K562 (cell line): ENCODE measurements around the gene ITGB2. TPM values are rescaled to one million over a fixed set of nuclear protein-coding genes. Genes with fewer than 3 reads are reported as not detected.

Experiments used
- ATAC-seq: fragments of 200-7000 bp; cut with Tn5 transposase; 3 replicates; pipeline ENCODE4 v1.9.1; 2020; ENCODE audit warnings: moderate library complexity
- BruUV-seq: library from RNA; stranded (reverse); fragments of 400-500 nt; replicated peaks from 2 replicates; lab custom pipeline; 2021; lab: Mats Ljungman, UMichigan
- CTCF ChIA-PET: fragments of 300-600 bp; formaldehyde crosslinking; extraction: SDS; loops from one replicate; lab custom pipeline; 2021; ENCODE audit warnings: low intra/inter-chr PET ratio; lab: Yijun Ruan, JAX
- POLR2A ChIA-PET: fragments of 300-600, 350-650 bp; sonication (Branson Sonifier 250); formaldehyde crosslinking; extraction: SDS; loops from one replicate; lab custom pipeline; 2021; ENCODE audit warnings: antibody characterized with exemption, inconsistent platforms; lab: Yijun Ruan, JAX
- DNase-seq, 4 experiments: peaks; one replicate each; pipeline versions ENCODE4 v3.0.0 to v3.0.0-alpha.2; 2011 to 2018; ENCODE audit warnings: low spot score in 3 of 4, mixed read lengths in 3 of 4; ENCODE audit errors: extremely low read depth in 1 of 4
- FAIRE-seq: peaks from 2 replicates; lab custom pipeline; 2011; peaks lifted over from hg19 to GRCh38; lab: Jason Lieb, UNC
- H2AFZ ChIP-seq: 2 replicates; pipeline ENCODE4 v1.6.0; 2011; ENCODE audit warnings: low read depth, low read length, control low read depth, inconsistent platforms
- H3K27ac ChIP-seq: fragments of 200-600 bp; 3 replicates; pipeline ENCODE4 v1.8.0; 2011; ENCODE audit warnings: low read depth, mild to moderate bottlenecking, control low read depth, inconsistent platforms, low read length, moderate library complexity, mixed read lengths; ENCODE audit errors: extremely low read depth
- H3K27me3 ChIP-seq, 2 experiments: fragments of 300-600 bp in 1 of 2; 2 replicates in 1 of 2; 3 replicates in 1 of 2; pipeline versions ENCODE4 v1.6.0 to v1.8.0; 2011; ENCODE audit warnings: inconsistent platforms in 2 of 2, low read length in 2 of 2, mild to moderate bottlenecking in 1 of 2, mixed read lengths in 1 of 2, moderate library complexity in 1 of 2; ENCODE audit not compliant: control insufficient read depth in 2 of 2, insufficient read depth in 2 of 2
- H3K36me3 ChIP-seq: fragments of 300-600 bp; 3 replicates; pipeline ENCODE4 v1.8.0; 2011; ENCODE audit warnings: mild to moderate bottlenecking, low read length, inconsistent platforms; ENCODE audit not compliant: control insufficient read depth, insufficient read depth
- H3K4me1 ChIP-seq, 2 experiments: fragments of 200-600 bp in 1 of 2; replicated peaks in 1 of 2; 2 replicates in 1 of 2; 3 replicates in 1 of 2; pipeline versions ENCODE4 v1.5.1 to v1.8.0; 2011; ENCODE audit warnings: inconsistent platforms in 2 of 2, low read length in 2 of 2, mild to moderate bottlenecking in 1 of 2, mixed read lengths in 1 of 2, moderate library complexity in 1 of 2; ENCODE audit not compliant: control insufficient read depth in 2 of 2, insufficient read depth in 2 of 2
- H3K4me2 ChIP-seq: 2 replicates; pipeline ENCODE4 v1.6.1; 2011; ENCODE audit warnings: low read length, control low read depth, inconsistent platforms, mixed read lengths; ENCODE audit not compliant: insufficient read depth
- H3K4me3 ChIP-seq: fragments of 200-600 bp; sonication (generic), shearing (Covaris generic); 2 replicates; pipeline ENCODE4 v1.5.1; 2016; ENCODE audit warnings: control low read depth, inconsistent platforms
- H3K79me2 ChIP-seq: fragments of 200-600 bp; 3 replicates; pipeline ENCODE4 v1.8.0; 2011; ENCODE audit warnings: low read length, inconsistent platforms; ENCODE audit not compliant: control insufficient read depth, insufficient read depth
- H3K9ac ChIP-seq, 2 experiments: 2 replicates each; pipeline versions ENCODE4 v1.6.0 to v1.6.1; 2011; ENCODE audit warnings: low read depth in 2 of 2, low read length in 2 of 2, control low read depth in 1 of 2, inconsistent platforms in 1 of 2, mild to moderate bottlenecking in 1 of 2, mixed read lengths in 1 of 2; ENCODE audit not compliant: insufficient read depth in 1 of 2
- H3K9me1 ChIP-seq: one replicate; pipeline ENCODE4 v1.6.0; 2011; ENCODE audit warnings: inconsistent platforms, mild to moderate bottlenecking, low read length, moderate library complexity; ENCODE audit not compliant: control insufficient read depth, insufficient read depth
- H3K9me3 ChIP-seq: replicated peaks from 2 replicates; pipeline ENCODE4 v1.5.1; 2011; ENCODE audit warnings: low read depth, low read length, inconsistent platforms; ENCODE audit not compliant: control insufficient read depth, insufficient read depth
- H4K20me1 ChIP-seq: replicated peaks from 2 replicates; pipeline ENCODE4 v1.6.1; 2011; ENCODE audit warnings: low read length, inconsistent platforms, mixed read lengths; ENCODE audit not compliant: control insufficient read depth, insufficient read depth
- CTBP1 ChIP-seq: fragments of 450-650 bp; IDR thresholded peaks from 2 replicates; pipeline ENCODE4 v1.6.1; 2016; ENCODE audit warnings: borderline replicate concordance
- EHMT2 ChIP-seq: fragments of 450-650 bp; IDR thresholded peaks from 2 replicates; pipeline ENCODE4 v1.6.1; 2018; ENCODE audit warnings: antibody characterized with exemption
- ESRRB ChIP-seq: fragments of 250-450 bp; sonication (Bioruptor Pico); IDR thresholded peaks from 2 replicates; pipeline ENCODE4 v1.5.0; 2020; ENCODE audit warnings: mild to moderate bottlenecking, moderate library complexity, borderline replicate concordance
- HMBOX1 ChIP-seq: sonication (generic); IDR thresholded peaks from 2 replicates; pipeline ENCODE4 v1.6.1; 2016
- NR1H2 ChIP-seq: sonication (generic); formaldehyde crosslinking; IDR thresholded peaks from 2 replicates; pipeline ENCODE4 v1.4.0; 2020; ENCODE audit warnings: mild to moderate bottlenecking, missing genetic modification reagents
- SMC3 ChIP-seq: conservative IDR thresholded peaks from 2 replicates; pipeline ENCODE4 v1.6.1; 2011; ENCODE audit warnings: low read depth, low read length, improper control_type of control experiment; ENCODE audit not compliant: insufficient read depth
- TCF3 ChIP-seq: sonication (generic); formaldehyde crosslinking; IDR thresholded peaks from 2 replicates; pipeline ENCODE4 v1.4.0; 2020; ENCODE audit warnings: mild to moderate bottlenecking, missing genetic modification reagents
- TSHZ1 ChIP-seq: fragments of 250-450 bp; sonication (Bioruptor Pico); IDR thresholded peaks from 2 replicates; pipeline ENCODE4 v1.4.0; 2020; ENCODE audit warnings: mild to moderate bottlenecking, moderate library complexity
- ZNF133 ChIP-seq: fragments of 250-450 bp; sonication (Bioruptor Pico); IDR thresholded peaks from 2 replicates; pipeline ENCODE4 v1.4.0; 2020; ENCODE audit warnings: mild to moderate bottlenecking
- WGBS: fragments of 100-300 bp; shearing (Covaris generic); methylation state at CpG from one replicate; pipeline ENCODE4 v1.1.6; 2016; ENCODE audit warnings: low coverage, mixed read lengths; ENCODE audit not compliant: insufficient coverage; ENCODE audit errors: missing lambda C conversion rate; 5-methylcytosine and 5-hydroxymethylcytosine counted together
- in situ Hi-C: fragments of 300-500 bp; cut with MboI; formaldehyde crosslinking; loops from 4 replicates; pipeline ENCODE4 v1.15.0; 2018; ENCODE audit warnings: inconsistent platforms, mixed read lengths
- intact Hi-C: fragments of 100-400 bp; cut with micrococcal nuclease; formaldehyde crosslinking; loops from 2 replicates; pipeline ENCODE4 v1.14.2; 2022
- polyA plus RNA-seq, 8 experiments: library from polyadenylated mRNA; depleted of rRNA in 4 of 8; stranded (reverse) in 5 of 8; unstranded in 3 of 8; fragments of >200 nt; fragmentation: Nextera tagmentation in 2 of 8; fragmentation: Illumina TruSeq in 1 of 8; extraction: Ambion mirVana in 2 of 8; extraction: Trizol in 1 of 8; gene quantifications; 2 replicates each; pipeline versions ENCODE4 v1.2.1 to v1.2.3, GENCODE V29; 2011 to 2014; ENCODE audit warnings: inconsistent platforms in 1 of 8, missing spikeins in 1 of 8
- total RNA-seq, 7 experiments: library from RNA; depleted of rRNA in 6 of 7; stranded (reverse); fragments of >200 nt in 6 of 7; fragmentation: Illumina TruSeq in 2 of 7; extraction: Trizol in 2 of 7; gene quantifications; 2 replicates each; pipeline versions ENCODE4 v1.2.1 to v1.2.3, GENCODE V29; 2011 to 2021; ENCODE audit warnings: low replicate concordance in 1 of 7
- TF ChIP-seq, protein P1 (sequence below), 2 experiments: IDR thresholded peaks; 2 replicates each; pipeline ENCODE4 v1.6.1; 2012; ENCODE audit warnings: improper control_type of control experiment in 2 of 2, low read depth in 2 of 2, low read length in 2 of 2, borderline replicate concordance in 1 of 2
- TF ChIP-seq, protein P2 (sequence below): sonication (generic); formaldehyde crosslinking; IDR thresholded peaks from 2 replicates; pipeline ENCODE4 v1.8.1; 2022; ENCODE audit warnings: missing genetic modification reagents

ITGB2 gene
- total and polyA plus RNA-seq, 9 of the 15 experiments (the other 6 are each of a cell fraction or from before 2014, with no cell fraction given): 0.07 to 1.3 (median 0.51) TPM; not detected in 2

- TF ChIP-seq HMBOX1 (peak; percentile 60), NR1H2 (CRISPR knock-in tag) (0 out of 2 replicates have a peak, but pooled peaks have one; percentile 58), ESRRB (no peak), TCF3 (CRISPR knock-in tag) (peak; percentile 11; the same call in 1 of the 2 replicates), SMC3 (peak; percentile 68)
Measured at GRCh38 chr21:44892536-44893277, 28.0 kb downstream of the ITGB2 start (continued).

- Histone ChIP-seq H3K9me1 (peaks cover 3% of the 10 kb centered on the region), H3K27me3 (peaks cover 32 to 87% of the 10 kb centered on the region in 2 experiments; a peak in 4 of 5 replicates), H3K9ac (no peak overlapping the region), H3K4me2 (no peak overlapping the region), H3K27ac (no peak overlapping the region), H3K79me2 (no peaks in the 10 kb centered on the region), H2AFZ (no peak overlapping the region), H3K4me1 (peaks cover 0 to 72% of the 10 kb centered on the region in 2 experiments; a peak in 4 of 5 replicates), H3K9me3 (no peaks in the 10 kb centered on the region), H3K36me3 (no peaks in the 10 kb centered on the region), H3K4me3 (no peak overlapping the region), H4K20me1 (peaks cover 22% of the 10 kb centered on the region)
- DNase-seq (no peak), ATAC-seq (no peak), FAIRE-seq (no peak)
- ChIA-PET CTCF (interaction anchor here (1.3 kb wide), 1 partner anchor 99 kb away, joined by 3 read pairs; no protein-coding TSS in a partner anchor), POLR2A (no interaction called here)
- TF ChIP-seq CTBP1: no peak
- TF ChIP-seq, protein P1, sequence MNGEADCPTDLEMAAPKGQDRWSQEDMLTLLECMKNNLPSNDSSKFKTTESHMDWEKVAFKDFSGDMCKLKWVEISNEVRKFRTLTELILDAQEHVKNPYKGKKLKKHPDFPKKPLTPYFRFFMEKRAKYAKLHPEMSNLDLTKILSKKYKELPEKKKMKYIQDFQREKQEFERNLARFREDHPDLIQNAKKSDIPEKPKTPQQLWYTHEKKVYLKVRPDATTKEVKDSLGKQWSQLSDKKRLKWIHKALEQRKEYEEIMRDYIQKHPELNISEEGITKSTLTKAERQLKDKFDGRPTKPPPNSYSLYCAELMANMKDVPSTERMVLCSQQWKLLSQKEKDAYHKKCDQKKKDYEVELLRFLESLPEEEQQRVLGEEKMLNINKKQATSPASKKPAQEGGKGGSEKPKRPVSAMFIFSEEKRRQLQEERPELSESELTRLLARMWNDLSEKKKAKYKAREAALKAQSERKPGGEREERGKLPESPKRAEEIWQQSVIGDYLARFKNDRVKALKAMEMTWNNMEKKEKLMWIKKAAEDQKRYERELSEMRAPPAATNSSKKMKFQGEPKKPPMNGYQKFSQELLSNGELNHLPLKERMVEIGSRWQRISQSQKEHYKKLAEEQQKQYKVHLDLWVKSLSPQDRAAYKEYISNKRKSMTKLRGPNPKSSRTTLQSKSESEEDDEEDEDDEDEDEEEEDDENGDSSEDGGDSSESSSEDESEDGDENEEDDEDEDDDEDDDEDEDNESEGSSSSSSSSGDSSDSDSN (IDR thresholded peaks at IDR 0.05; ENCODE audit: borderline replicate concordance in 1 of 2, low read depth in 2 of 2, low read length in 2 of 2): no peak
- TF ChIP-seq, protein P2, sequence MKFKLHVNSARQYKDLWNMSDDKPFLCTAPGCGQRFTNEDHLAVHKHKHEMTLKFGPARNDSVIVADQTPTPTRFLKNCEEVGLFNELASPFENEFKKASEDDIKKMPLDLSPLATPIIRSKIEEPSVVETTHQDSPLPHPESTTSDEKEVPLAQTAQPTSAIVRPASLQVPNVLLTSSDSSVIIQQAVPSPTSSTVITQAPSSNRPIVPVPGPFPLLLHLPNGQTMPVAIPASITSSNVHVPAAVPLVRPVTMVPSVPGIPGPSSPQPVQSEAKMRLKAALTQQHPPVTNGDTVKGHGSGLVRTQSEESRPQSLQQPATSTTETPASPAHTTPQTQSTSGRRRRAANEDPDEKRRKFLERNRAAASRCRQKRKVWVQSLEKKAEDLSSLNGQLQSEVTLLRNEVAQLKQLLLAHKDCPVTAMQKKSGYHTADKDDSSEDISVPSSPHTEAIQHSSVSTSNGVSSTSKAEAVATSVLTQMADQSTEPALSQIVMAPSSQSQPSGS (CRISPR knock-in tag): no peak
- no peak for TF ChIP-seq EHMT2
- no peak for TF ChIP-seq ZNF133 (CRISPR knock-in tag)
- TF ChIP-seq TSHZ1 (CRISPR knock-in tag): no peak
- WGBS: 38% methylated on average over 18 of the region's 19 CpGs
- in situ Hi-C loops: no loop called here
- intact Hi-C loops: loop anchor here (2.0 kb wide), 1 partner anchor 41 kb away; no protein-coding TSS in a partner anchor
- BruUV-seq: no TSS peak
Measured at GRCh38 chr21:44892095-44892494, 28.6 kb downstream of the ITGB2 start.
